ENCODE measurements around the gene NPC2. TPM values are rescaled to one million over a fixed set of nuclear protein-coding genes. Genes with fewer than 3 reads are reported as not detected.
"Not testable (repeated sequence)": the region's sequence is repeated elsewhere in the genome, so short reads cannot be mapped to it uniquely, and the experiment has no call there.

Gene NPC2
- total and polyA plus RNA-seq, 2 experiments from 2014 or later, result 103 to 156 TPM

- Histone ChIP-seq H2AFZ (0 out of 2 replicates have a peak overlapping the region, but pooled peaks have one; percentile 10), H3K79me2 (ENCODE audit: insufficient read depth) (no peaks in the 10 kb centered on the region), H3K36me3 (ENCODE audit: low read depth) (no peaks in the 10 kb centered on the region), H3K9ac (no peak overlapping the region), H3K27ac (no peak overlapping the region), H3K4me2 (ENCODE audit: unreplicated experiment) (no peak overlapping the region), H3K9me3 (ENCODE audit: low read depth) (no peaks in the 10 kb centered on the region), H3K9me2 (ENCODE audit: insufficient read depth) (no peaks in the 10 kb centered on the region), H4K20me1 (ENCODE audit: insufficient read depth) (no peaks in the 10 kb centered on the region), H3K27me3 (replicated peaks; ENCODE audit: insufficient read depth) (peaks cover 12% of the 10 kb centered on the region; the same call in 1 of the 2 replicates), H3F3A (ENCODE audit: insufficient read depth) (no peaks in the 10 kb centered on the region), H3K4me3 (no peak overlapping the region), H3K4me1 (ENCODE audit: insufficient read depth) (peaks cover 4% of the 10 kb centered on the region; the same call in 1 of the 2 replicates)
- WGBS, 2 experiments (ENCODE audit: low coverage in 1 of 2, low lambda C conversion rate in 2 of 2, missing lambda C conversion rate in 2 of 2), result 44 to 49% methylated on average over 6 of the region's 6 CpGs
- no peak for DNase-seq
- TF ChIP-seq EZH2 (IDR thresholded peaks at IDR 0.05; ENCODE audit: insufficient read depth, poor library complexity, severe bottlenecking) (no peak), EZH2phosphoT487 (IDR thresholded peaks at IDR 0.05; ENCODE audit: insufficient read depth, low read depth) (no peak)
- in situ Hi-C loops (cut with MboI), result loop anchor here (25.0 kb wide), 1 partner anchor 348 kb away; no protein-coding TSS in a partner anchor
Measured at GRCh38 chr14:74459976-74460375, 33.1 kb downstream of the NPC2 start.

GRCh38 chr14:74459289-74459946 lies 33.7 kb downstream of the NPC2 start:
- Histone ChIP-seq H3K79me2 (ENCODE audit: insufficient read depth) (no peaks in the 10 kb centered on the region), H4K20me1 (ENCODE audit: insufficient read depth) (no peaks in the 10 kb centered on the region), H3K36me3 (ENCODE audit: low read depth) (no peaks in the 10 kb centered on the region), H3F3A (ENCODE audit: insufficient read depth) (no peaks in the 10 kb centered on the region), H2AFZ (0 out of 2 replicates have a peak overlapping the region, but pooled peaks have one; percentile 10), H3K27ac (no peak overlapping the region), H3K4me3 (no peak overlapping the region), H3K4me2 (ENCODE audit: unreplicated experiment) (no peak overlapping the region), H3K9me2 (ENCODE audit: insufficient read depth) (no peaks in the 10 kb centered on the region), H3K9me3 (ENCODE audit: low read depth) (no peaks in the 10 kb centered on the region), H3K27me3 (replicated peaks; ENCODE audit: insufficient read depth) (peaks cover 12% of the 10 kb centered on the region; the same call in 1 of the 2 replicates), H3K9ac (no peak overlapping the region), H3K4me1 (ENCODE audit: insufficient read depth) (peaks cover 4% of the 10 kb centered on the region; the same call in 1 of the 2 replicates)
- DNase-seq, result peak; percentile 93
- in situ Hi-C loops (cut with MboI), result loop anchor here (25.0 kb wide), 1 partner anchor 347 kb away; no protein-coding TSS in a partner anchor
- 19 to 26% methylated on average over 10 of the region's 10 CpGs for WGBS, 2 experiments (ENCODE audit: low coverage in 1 of 2, low lambda C conversion rate in 2 of 2, missing lambda C conversion rate in 2 of 2)
- TF ChIP-seq EZH2phosphoT487 (IDR thresholded peaks at IDR 0.05; ENCODE audit: insufficient read depth, low read depth) (no peak), EZH2 (IDR thresholded peaks at IDR 0.05; ENCODE audit: insufficient read depth, poor library complexity, severe bottlenecking) (no peak)

DNA sequence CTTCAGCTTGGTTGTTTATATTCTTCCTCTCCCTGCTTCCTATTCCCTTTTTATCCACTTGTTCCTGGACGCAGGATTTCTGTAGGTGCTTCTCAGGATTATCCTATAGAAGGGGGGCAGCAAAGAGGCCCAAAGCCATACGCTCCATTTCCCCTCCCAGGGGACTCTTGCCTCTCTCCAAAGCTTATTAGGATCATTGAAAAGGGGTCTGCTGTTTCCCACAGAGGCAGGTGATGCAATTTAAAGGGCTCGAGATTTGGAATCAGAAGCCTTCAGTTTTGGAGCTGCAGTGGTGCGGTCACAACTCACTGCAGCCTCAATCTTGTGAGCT lies 35.6 kb downstream of the NPC2 start:
- DNase-seq, result no peak
- Histone ChIP-seq H3K9ac (no peak overlapping the region), H3K27ac (no peak overlapping the region), H2AFZ (no peak overlapping the region), H3K9me2 (ENCODE audit: insufficient read depth) (no peaks in the 10 kb centered on the region), H3K4me1 (ENCODE audit: insufficient read depth) (peaks cover 4% of the 10 kb centered on the region; the same call in 1 of the 2 replicates), H3F3A (ENCODE audit: insufficient read depth) (no peaks in the 10 kb centered on the region), H3K79me2 (ENCODE audit: insufficient read depth) (no peaks in the 10 kb centered on the region), H4K20me1 (ENCODE audit: insufficient read depth) (no peaks in the 10 kb centered on the region), H3K9me3 (ENCODE audit: low read depth) (no peaks in the 10 kb centered on the region), H3K27me3 (replicated peaks; ENCODE audit: insufficient read depth) (peaks cover 9% of the 10 kb centered on the region), H3K4me2 (ENCODE audit: unreplicated experiment) (no peak overlapping the region), H3K4me3 (no peak overlapping the region), H3K36me3 (ENCODE audit: low read depth) (no peaks in the 10 kb centered on the region)
- TF ChIP-seq EZH2 (IDR thresholded peaks at IDR 0.05; ENCODE audit: insufficient read depth, poor library complexity, severe bottlenecking), result no peak
- TF ChIP-seq EZH2phosphoT487 (IDR thresholded peaks at IDR 0.05; ENCODE audit: insufficient read depth, low read depth), result no peak
- 69 to 73% methylated on average over 4 of the region's 4 CpGs for WGBS, 2 experiments (ENCODE audit: low coverage in 1 of 2, low lambda C conversion rate in 2 of 2, missing lambda C conversion rate in 2 of 2)
- in situ Hi-C loops (cut with MboI), result loop anchor here (25.0 kb wide), 1 partner anchor 345 kb away; no protein-coding TSS in a partner anchor

GRCh38 chr14:74456684-74457564 lies 36.2 kb downstream of the NPC2 start:
- no peak for TF ChIP-seq EZH2phosphoT487 (IDR thresholded peaks at IDR 0.05; ENCODE audit: insufficient read depth, low read depth)
- no peak for TF ChIP-seq EZH2 (IDR thresholded peaks at IDR 0.05; ENCODE audit: insufficient read depth, poor library complexity, severe bottlenecking)
- no peaks in the 10 kb centered on the region for H3K79me2 ChIP-seq (ENCODE audit: insufficient read depth)
- no peak overlapping the region for H3K27ac ChIP-seq
- in situ Hi-C loops (cut with MboI), result loop anchor here (25.0 kb wide), 1 partner anchor 345 kb away; no protein-coding TSS in a partner anchor
- H3K27me3 ChIP-seq (replicated peaks; ENCODE audit: insufficient read depth), result peaks cover 12% of the 10 kb centered on the region
- H4K20me1 ChIP-seq (ENCODE audit: insufficient read depth), result no peaks in the 10 kb centered on the region
- H3K4me2 ChIP-seq (ENCODE audit: unreplicated experiment), result no peak overlapping the region
- H3K9ac ChIP-seq, result no peak overlapping the region
- DNase-seq, result no peak
- peaks cover 4% of the 10 kb centered on the region; the same call in 1 of the 2 replicates for H3K4me1 ChIP-seq (ENCODE audit: insufficient read depth)
- no peaks in the 10 kb centered on the region for H3F3A ChIP-seq (ENCODE audit: insufficient read depth)
- WGBS, 2 experiments (ENCODE audit: low coverage in 1 of 2, low lambda C conversion rate in 2 of 2, missing lambda C conversion rate in 2 of 2), result 74 to 81% methylated on average over 17 of the region's 17 CpGs
- H3K9me3 ChIP-seq (ENCODE audit: low read depth), result no peaks in the 10 kb centered on the region
- no peaks in the 10 kb centered on the region for H3K9me2 ChIP-seq (ENCODE audit: insufficient read depth)
- no peak overlapping the region for H2AFZ ChIP-seq
- H3K4me3 ChIP-seq, result no peak overlapping the region
- H3K36me3 ChIP-seq (ENCODE audit: low read depth), result no peaks in the 10 kb centered on the region

GRCh38 chr14:74454397-74454796 lies 38.7 kb downstream of the NPC2 start:
- not testable (repeated sequence) for H3K4me1 ChIP-seq (ENCODE audit: insufficient read depth); H3K9me2 ChIP-seq (ENCODE audit: insufficient read depth); DNase-seq; H4K20me1 ChIP-seq (ENCODE audit: insufficient read depth); H3K36me3 ChIP-seq (ENCODE audit: low read depth); H3K4me3 ChIP-seq; H3K9me3 ChIP-seq (ENCODE audit: low read depth); H3F3A ChIP-seq (ENCODE audit: insufficient read depth); H2AFZ ChIP-seq; H3K27ac ChIP-seq; H3K9ac ChIP-seq; H3K4me2 ChIP-seq (ENCODE audit: unreplicated experiment); H3K79me2 ChIP-seq (ENCODE audit: insufficient read depth)
- in situ Hi-C loops (cut with MboI), result loop anchor here (25.0 kb wide), 1 partner anchor 342 kb away; no protein-coding TSS in a partner anchor
- 73 to 75% methylated on average over 5 of the region's 5 CpGs for WGBS, 2 experiments (ENCODE audit: low coverage in 1 of 2, low lambda C conversion rate in 2 of 2, missing lambda C conversion rate in 2 of 2)
- H3K27me3 ChIP-seq (replicated peaks; ENCODE audit: insufficient read depth), result peaks cover 28% of the 10 kb centered on the region
